Vein endothelial cell (primary cell): ENCODE results near the gene PRTN3. TPM values are rescaled to one million over a fixed set of nuclear protein-coding genes. Genes with fewer than 3 reads are reported as not detected.

Experiments
- small RNA-seq: library from RNA; depleted of rRNA; stranded (forward); fragments of <200 nt; gene quantifications from one replicate; pipeline ENCODE3, GENCODE V24; 2012
- total RNA-seq: library from RNA; depleted of rRNA; stranded (reverse); fragments of >200 nt; gene quantifications from 2 replicates; pipeline ENCODE4 v1.2.3, GENCODE V29; 2012

Gene PRTN3
- total RNA-seq: not detected in 2 replicates

DNA sequence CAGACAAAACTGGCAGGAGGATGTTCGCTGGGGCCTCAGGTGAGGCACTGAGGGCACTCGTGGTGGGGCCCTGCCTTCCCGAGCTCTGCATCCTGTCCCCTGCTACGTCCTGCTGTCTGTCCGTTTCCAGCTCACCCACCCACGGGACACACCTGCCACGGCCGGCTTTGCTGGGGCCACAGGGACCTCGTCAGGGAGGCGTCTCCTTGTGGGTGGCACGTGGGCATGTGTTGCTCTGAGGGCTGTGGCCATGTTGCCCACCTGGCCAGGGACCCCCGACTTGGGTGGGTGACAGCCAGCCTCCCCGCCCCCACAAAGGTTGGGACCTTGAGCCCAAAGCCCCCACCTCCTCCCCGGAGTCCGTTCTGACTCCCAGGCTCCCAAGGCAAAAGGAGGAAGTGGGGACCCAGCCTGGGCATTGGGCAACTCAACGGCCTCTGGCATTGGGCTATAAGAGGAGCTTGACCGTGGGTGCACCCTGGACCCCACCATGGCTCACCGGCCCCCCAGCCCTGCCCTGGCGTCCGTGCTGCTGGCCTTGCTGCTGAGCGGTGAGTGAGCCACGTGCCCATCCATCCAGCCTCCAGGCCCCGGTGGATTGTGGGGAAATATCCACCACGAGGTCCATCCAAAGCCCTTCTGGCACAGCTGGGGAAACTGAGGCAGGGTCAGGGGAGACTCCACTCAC lies at the start of gene PRTN3:
Gene PRTN3 (plus strand): TSS at position 481 of the 688 bp plus-strand sequence. CDS start 10 bp downstream, at position 491.

GRCh38 chr19:796692-797527 lies 43.9 kb upstream of the PRTN3 start, which contains the start of gene PTBP1:
Gene PTBP1, plus strand, starts transcription at chr19:797452. Its CDS starts 46 bp downstream, at chr19:797498.

DNA sequence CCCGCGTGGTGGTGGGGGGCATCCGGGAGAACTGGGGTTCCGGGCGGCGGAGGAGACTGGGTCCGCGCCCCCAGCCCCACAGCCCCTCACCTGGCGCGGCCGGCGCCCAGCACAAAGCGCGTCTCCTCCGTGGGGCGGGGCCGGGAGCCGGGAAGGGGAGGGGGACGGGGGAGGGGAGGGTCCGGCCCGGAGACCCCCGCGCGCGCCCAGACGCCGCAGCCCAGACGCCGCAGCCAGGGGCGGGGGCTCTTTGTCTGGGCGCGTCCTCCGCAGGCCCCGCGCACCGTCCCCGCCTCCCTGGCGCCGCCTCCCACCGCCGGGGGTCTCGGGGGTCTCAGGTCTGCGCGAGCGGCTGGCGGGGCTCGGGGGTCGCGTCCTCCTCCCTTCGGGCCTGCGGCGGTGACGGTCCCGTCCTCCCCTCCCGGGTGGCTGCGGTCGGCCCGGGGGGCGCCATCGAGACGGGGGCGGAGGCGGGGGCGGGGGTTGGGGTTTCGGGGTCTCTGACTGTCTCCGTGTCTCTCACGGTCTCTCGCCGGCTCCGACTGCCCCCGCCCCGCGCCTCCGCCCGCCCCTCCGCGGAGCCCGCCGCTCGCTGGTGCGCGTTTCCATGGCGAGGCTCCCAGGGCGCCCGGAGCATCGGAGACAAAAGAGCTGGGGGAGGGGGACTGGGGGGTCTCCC lies 18.8 kb upstream of the PRTN3 start, which contains the start of gene PLPPR3:
Gene PLPPR3 (minus strand): TSS at position 131 of the 679 bp plus-strand sequence. CDS start 396 bp downstream, outside the sequence.

GRCh38 chr19:827710-828321 lies 13.0 kb upstream of the PRTN3 start, which contains the start of gene AZU1:
Gene AZU1, plus strand, starts transcription at chr19:827837. Its CDS starts 10 bp downstream, at chr19:827847.

DNA sequence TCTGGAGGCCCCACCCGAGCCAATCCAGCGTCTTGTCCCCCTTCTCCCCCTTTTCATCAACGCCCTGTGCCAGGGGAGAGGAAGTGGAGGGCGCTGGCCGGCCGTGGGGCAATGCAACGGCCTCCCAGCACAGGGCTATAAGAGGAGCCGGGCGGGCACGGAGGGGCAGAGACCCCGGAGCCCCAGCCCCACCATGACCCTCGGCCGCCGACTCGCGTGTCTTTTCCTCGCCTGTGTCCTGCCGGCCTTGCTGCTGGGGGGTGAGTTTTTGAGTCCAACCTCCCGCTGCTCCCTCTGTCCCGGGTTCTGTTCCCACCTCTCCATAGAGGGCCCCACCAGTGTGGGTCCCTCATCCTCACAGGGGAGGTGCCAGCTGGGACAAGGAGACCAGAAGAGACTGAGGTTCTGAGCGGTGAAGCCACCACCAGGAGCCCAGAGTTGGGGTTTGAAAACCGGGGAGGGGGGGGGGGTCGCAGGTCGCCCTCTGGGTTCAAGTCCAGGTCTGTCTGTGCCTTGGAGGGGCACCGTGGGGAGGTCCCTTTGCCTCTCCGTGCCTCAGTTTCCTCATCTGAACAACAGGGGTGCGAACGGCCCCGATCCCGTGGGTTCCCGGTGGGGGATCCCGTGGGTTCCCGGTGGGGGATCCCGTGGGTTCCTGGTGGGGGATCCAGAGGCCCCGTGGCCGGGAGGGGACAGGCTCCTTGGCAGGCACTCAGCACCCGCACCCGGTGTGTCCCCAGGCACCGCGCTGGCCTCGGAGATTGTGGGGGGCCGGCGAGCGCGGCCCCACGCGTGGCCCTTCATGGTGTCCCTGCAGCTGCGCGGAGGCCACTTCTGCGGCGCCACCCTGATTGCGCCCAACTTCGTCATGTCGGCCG lies 11.6 kb downstream of the PRTN3 start, which contains the start of gene ELANE:
Gene ELANE (plus strand): TSS at position 168 of the 878 bp plus-strand sequence. CDS start 26 bp downstream, at position 194.

DNA sequence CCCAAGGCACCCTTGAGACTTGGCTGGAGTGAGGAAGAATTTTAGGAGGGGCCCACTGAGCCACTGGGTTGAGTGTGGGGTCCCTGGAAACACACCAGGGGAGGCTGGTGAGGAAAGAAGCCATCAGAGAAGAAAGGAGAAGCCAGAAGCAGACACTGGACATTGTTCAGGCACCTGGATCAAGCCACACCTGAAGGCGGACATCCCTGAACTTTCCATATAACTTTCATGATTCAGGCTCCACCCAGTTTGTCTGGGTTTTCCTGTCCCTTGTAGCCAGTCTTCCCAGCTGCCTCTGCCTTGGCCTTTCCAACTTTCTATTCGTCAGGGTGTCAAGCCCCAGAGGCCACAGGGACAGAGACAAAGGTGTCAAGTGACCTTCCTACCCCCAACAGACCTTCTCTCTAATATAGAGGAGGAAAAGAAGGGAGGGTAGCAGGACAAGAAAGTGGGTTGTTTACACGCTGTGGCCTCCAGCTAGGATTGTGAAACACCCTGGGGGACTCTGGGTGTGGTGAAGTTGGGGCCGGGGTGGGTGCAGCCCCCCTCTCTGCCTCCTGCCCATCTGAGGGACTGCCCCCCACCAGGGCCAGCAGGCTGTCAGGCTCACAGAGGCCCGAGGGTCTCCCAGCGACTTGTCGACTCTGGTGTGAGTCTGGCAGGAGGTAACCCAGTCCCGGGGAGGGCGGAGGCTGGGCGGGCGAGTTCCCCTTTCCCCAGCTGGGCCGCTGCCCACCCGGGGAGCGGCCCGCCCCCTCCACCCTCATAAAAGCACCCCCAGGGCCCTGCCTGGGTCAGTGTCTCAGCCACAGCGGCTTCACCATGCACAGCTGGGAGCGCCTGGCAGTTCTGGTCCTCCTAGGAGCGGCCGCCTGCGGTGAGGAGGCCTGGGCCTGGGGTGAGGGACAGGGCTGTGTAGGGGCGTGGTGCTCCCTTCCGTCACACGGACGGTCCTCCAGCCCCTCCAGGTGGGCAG lies 18.4 kb downstream of the PRTN3 start, which contains the start of gene CFD:
Gene CFD (plus strand): TSS at position 797 of the 976 bp plus-strand sequence. CDS start 26 bp downstream, at position 823.

DNA sequence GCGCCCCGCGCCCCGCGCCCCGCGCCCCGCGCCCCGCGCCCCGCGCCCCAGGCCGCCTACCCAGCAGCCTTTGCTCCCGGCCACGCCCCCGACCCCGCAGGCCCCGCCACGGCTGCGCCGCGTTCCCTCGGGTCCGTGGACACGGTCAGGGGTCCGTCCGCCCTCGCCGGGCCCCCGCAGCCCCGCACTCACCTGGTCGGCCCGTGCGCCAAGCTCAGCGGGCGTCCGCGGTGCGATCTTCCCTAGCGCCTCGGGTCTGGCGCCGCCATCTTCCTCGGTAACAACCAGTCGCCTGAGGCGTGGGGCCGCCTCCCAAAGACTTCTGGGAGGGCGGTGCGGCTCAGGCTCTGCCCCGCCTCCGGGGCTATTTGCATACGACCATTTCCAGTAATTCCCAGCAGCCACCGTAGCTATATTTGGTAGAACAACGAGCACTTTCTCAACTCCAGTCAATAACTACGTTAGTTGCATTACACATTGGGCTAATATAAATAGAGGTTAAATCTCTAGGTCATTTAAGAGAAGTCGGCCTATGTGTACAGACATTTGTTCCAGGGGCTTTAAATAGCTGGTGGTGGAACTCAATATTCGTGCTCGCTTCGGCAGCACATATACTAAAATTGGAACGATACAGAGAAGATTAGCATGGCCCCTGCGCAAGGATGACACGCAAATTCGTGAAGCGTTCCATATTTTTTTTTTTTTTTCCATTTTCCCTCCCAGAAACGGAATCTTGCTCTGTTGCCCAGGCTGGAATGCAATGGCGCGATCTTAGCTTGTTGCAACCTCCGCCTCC lies 52.3 kb downstream of the PRTN3 start, which contains the start of the genes MED16 and RNU6-9:
Gene MED16 (minus strand): TSS at position 294 of the 796 bp plus-strand sequence. CDS start 2,056 bp downstream, outside the sequence.
Gene RNU6-9 (plus strand): TSS at position 591 of the 796 bp plus-strand sequence.

Small RNA genes lying within 50 kb of the gene (small RNA-seq; reads per million reads assigned to genes)
- gene MIR3187 (not detected), gene RNU6-9 (0.72 reads per million, percentile 46 among the genes with 10 or more reads in this experiment)

Other genes with a start within 250 kb of the PRTN3 start
- 32.5 and 36.9 TPM in 2 replicates for gene POLRMT, start 207.5 kb upstream of the PRTN3 start, total RNA-seq
- gene FGF22, start 201.1 kb upstream of the PRTN3 start, total RNA-seq: not detected in 2 replicates
- 64.5 and 69.2 TPM in 2 replicates for gene RNF126, start 177.8 kb upstream of the PRTN3 start, total RNA-seq
- gene FSTL3, start 164.6 kb upstream of the PRTN3 start, total RNA-seq: 8.4 and 32.3 TPM in 2 replicates
- gene PRSS57, start 145.5 kb upstream of the PRTN3 start, total RNA-seq: 0.33 TPM in 1 of 2 replicates, not detected in the other
- 21.7 and 73.5 TPM in 2 replicates for gene PALM, start 132.1 kb upstream of the PRTN3 start, total RNA-seq
- not detected in 2 replicates for gene MISP, start 89.9 kb upstream of the PRTN3 start, total RNA-seq
- 242 and 257 TPM in 2 replicates for gene PTBP1, start 43.5 kb upstream of the PRTN3 start, total RNA-seq
- 0.48 and 1.3 TPM in 2 replicates for gene PLPPR3, start 19.0 kb upstream of the PRTN3 start, total RNA-seq
- gene AZU1, start 13.2 kb upstream of the PRTN3 start, total RNA-seq: not detected in 2 replicates
- not detected in 2 replicates for gene ELANE, start 11.3 kb downstream of the PRTN3 start, total RNA-seq
- gene CFD, start 18.7 kb downstream of the PRTN3 start, total RNA-seq: 0.38 and 0.65 TPM in 2 replicates
- 30.2 and 32.3 TPM in 2 replicates for gene MED16, start 52.2 kb downstream of the PRTN3 start, total RNA-seq
- gene RNU6-9, start 52.5 kb downstream of the PRTN3 start, total RNA-seq: not detected in 2 replicates
- 47.7 and 60.4 TPM in 2 replicates for gene R3HDM4, start 72.2 kb downstream of the PRTN3 start, total RNA-seq
- gene KISS1R, start 76.3 kb downstream of the PRTN3 start, total RNA-seq: not detected in 2 replicates
- gene ARID3A, start 85.0 kb downstream of the PRTN3 start, total RNA-seq: 8.2 and 14.5 TPM in 2 replicates
- gene WDR18, start 143.3 kb downstream of the PRTN3 start, total RNA-seq: 74.6 and 116 TPM in 2 replicates
- gene GRIN3B, start 159.4 kb downstream of the PRTN3 start, total RNA-seq: 1.2 and 4.2 TPM in 2 replicates
- 82.6 and 118 TPM in 2 replicates for gene TMEM259, start 180.1 kb downstream of the PRTN3 start, total RNA-seq
- not detected in 2 replicates for gene RNU6-2, start 180.5 kb downstream of the PRTN3 start, total RNA-seq
- 249 and 315 TPM in 2 replicates for gene CNN2, start 185.6 kb downstream of the PRTN3 start, total RNA-seq
- gene ABCA7, start 199.1 kb downstream of the PRTN3 start, total RNA-seq: 7.6 and 10.1 TPM in 2 replicates
- 13.1 and 17.6 TPM in 2 replicates for gene ARHGAP45, start 226.2 kb downstream of the PRTN3 start, total RNA-seq